HEK293 (cell line): ENCODE data around the gene RIN1.

Experiments
- AEBP2 ChIP-seq: fragments of 450-650 bp; formaldehyde crosslinking; IDR thresholded peaks from 2 replicates; pipeline ENCODE4 v1.5.1; 2016; ENCODE audit warnings: missing biosample characterization, missing genetic modification characterization, borderline replicate concordance
- FEZF1 ChIP-seq: fragments of 450-650 bp; formaldehyde crosslinking; IDR thresholded peaks from 2 replicates; pipeline ENCODE4 v1.5.1; 2016; ENCODE audit warnings: missing biosample characterization, missing genetic modification characterization
- HIC1 ChIP-seq: fragments of 450-650 bp; formaldehyde crosslinking; IDR thresholded peaks from 2 replicates; pipeline ENCODE4 v1.5.1; 2016; ENCODE audit warnings: missing biosample characterization, missing genetic modification characterization
- KLF16 ChIP-seq: fragments of 450-650 bp; formaldehyde crosslinking; IDR thresholded peaks from 2 replicates; pipeline ENCODE4 v1.5.1; 2017; ENCODE audit warnings: missing biosample characterization, missing genetic modification characterization
- PATZ1 ChIP-seq: fragments of 450-650 bp; formaldehyde crosslinking; IDR thresholded peaks from 2 replicates; pipeline ENCODE4 v1.5.1; 2016; ENCODE audit warnings: missing biosample characterization, missing genetic modification characterization
- SP2 ChIP-seq: fragments of 450-650 bp; formaldehyde crosslinking; IDR thresholded peaks from 2 replicates; pipeline ENCODE4 v1.5.1; 2016; ENCODE audit warnings: missing biosample characterization, missing genetic modification characterization
- ZBTB1 ChIP-seq: fragments of 450-650 bp; formaldehyde crosslinking; IDR thresholded peaks from 2 replicates; pipeline ENCODE4 v1.5.1; 2016; ENCODE audit warnings: missing biosample characterization, missing genetic modification characterization
- ZBTB11 ChIP-seq: fragments of 450-650 bp; formaldehyde crosslinking; conservative IDR thresholded peaks from 2 replicates; pipeline ENCODE4 v1.5.1; 2016; ENCODE audit warnings: low read depth, missing biosample characterization, missing genetic modification characterization
- ZBTB6 ChIP-seq: fragments of 450-650 bp; formaldehyde crosslinking; IDR thresholded peaks from 2 replicates; pipeline ENCODE4 v1.5.1; 2017; ENCODE audit warnings: missing biosample characterization, missing genetic modification characterization
- ZFP3 ChIP-seq: fragments of 450-650 bp; formaldehyde crosslinking; IDR thresholded peaks from 2 replicates; pipeline ENCODE4 v1.5.1; 2016; ENCODE audit warnings: low read depth, missing biosample characterization, missing genetic modification characterization
- ZFP41 ChIP-seq: fragments of 450-650 bp; formaldehyde crosslinking; IDR thresholded peaks from 2 replicates; pipeline ENCODE4 v1.5.1; 2016; ENCODE audit warnings: missing biosample characterization, missing genetic modification characterization, borderline replicate concordance
- ZFP69B ChIP-seq: fragments of 450-650 bp; formaldehyde crosslinking; IDR thresholded peaks from 2 replicates; pipeline ENCODE4 v1.5.1; 2016; ENCODE audit warnings: missing biosample characterization, missing genetic modification characterization
- ZNF112 ChIP-seq: fragments of 450-650 bp; formaldehyde crosslinking; IDR thresholded peaks from 2 replicates; pipeline ENCODE4 v1.5.0; 2017; ENCODE audit warnings: missing biosample characterization, missing genetic modification characterization
- ZNF266 ChIP-seq: fragments of 450-650 bp; formaldehyde crosslinking; IDR thresholded peaks from 2 replicates; pipeline ENCODE4 v1.5.1; 2016; ENCODE audit warnings: missing biosample characterization, missing genetic modification characterization, low read depth
- ZNF274 ChIP-seq, 2 experiments: fragments of 200-500 bp in 1 of 2; fragments of 450-650 bp in 1 of 2; sonication (Bioruptor generic) in 1 of 2; formaldehyde crosslinking in 1 of 2; IDR thresholded peaks; 2 replicates each; pipeline versions ENCODE4 v1.5.1 to v1.6.1; 2014 to 2016; ENCODE audit warnings: borderline replicate concordance in 1 of 2, inconsistent platforms in 1 of 2, low read length in 1 of 2, missing biosample characterization in 1 of 2, missing genetic modification characterization in 1 of 2
- ZNF311 ChIP-seq: fragments of 450-650 bp; formaldehyde crosslinking; IDR thresholded peaks from 2 replicates; pipeline ENCODE4 v1.5.1; 2017; ENCODE audit warnings: missing biosample characterization, missing genetic modification characterization, borderline replicate concordance
- ZNF426 ChIP-seq: fragments of 450-650 bp; formaldehyde crosslinking; IDR thresholded peaks from 2 replicates; pipeline ENCODE4 v1.5.1; 2017; ENCODE audit warnings: missing biosample characterization, missing genetic modification characterization, mild to moderate bottlenecking, inconsistent platforms, moderate library complexity
- ZNF433 ChIP-seq: fragments of 450-650 bp; formaldehyde crosslinking; IDR thresholded peaks from 2 replicates; pipeline ENCODE4 v1.5.1; 2016; ENCODE audit warnings: missing biosample characterization, missing genetic modification characterization, low read depth
- ZNF514 ChIP-seq: fragments of 450-650 bp; formaldehyde crosslinking; IDR thresholded peaks from 2 replicates; pipeline ENCODE4 v1.5.1; 2016; ENCODE audit warnings: missing biosample characterization, missing genetic modification characterization
- ZNF692 ChIP-seq: fragments of 450-650 bp; formaldehyde crosslinking; IDR thresholded peaks from 2 replicates; pipeline ENCODE4 v1.5.1; 2016; ENCODE audit warnings: missing biosample characterization, missing genetic modification characterization
- ZNF76 ChIP-seq: fragments of 450-650 bp; formaldehyde crosslinking; IDR thresholded peaks from 2 replicates; pipeline ENCODE4; 2016; ENCODE audit warnings: low read depth, missing biosample characterization, missing genetic modification characterization, borderline replicate concordance
- ZNF830 ChIP-seq: fragments of 450-650 bp; IDR thresholded peaks from 2 replicates; pipeline ENCODE4 v1.5.0; 2018; ENCODE audit warnings: missing biosample characterization, missing genetic modification characterization, low read depth, mild to moderate bottlenecking, moderate library complexity
- ZSCAN18 ChIP-seq: fragments of 450-650 bp; formaldehyde crosslinking; IDR thresholded peaks from 2 replicates; pipeline ENCODE4 v1.5.1; 2016; ENCODE audit warnings: missing biosample characterization, missing genetic modification characterization
- ZSCAN30 ChIP-seq: fragments of 450-650 bp; IDR thresholded peaks from 2 replicates; pipeline ENCODE4 v1.5.1; 2018; ENCODE audit warnings: missing biosample characterization, mild to moderate bottlenecking, missing genetic modification characterization, moderate library complexity

The RIN1 gene

GRCh38 chr11:66371627-66372415, 35.6 kb upstream of the RIN1 start, which contains the start of gene SLC29A2 (continued):
- TF ChIP-seq ZNF266 (tag by site-specific recombination) = no peak
- TF ChIP-seq HIC1 (tag by site-specific recombination) = peak; percentile 58
- TF ChIP-seq ZNF433 (tag by site-specific recombination) = no peak
- TF ChIP-seq ZNF830 (tag by site-specific recombination) = no peak
- no peak for TF ChIP-seq ZFP3 (tag by site-specific recombination)
- no peak for TF ChIP-seq ZNF692
- no peak for TF ChIP-seq FEZF1
- no peak for TF ChIP-seq ZNF514
- TF ChIP-seq ZNF274 (IDR thresholded peaks at IDR 0.05; ENCODE audit: low read length) = no peak
- TF ChIP-seq ZNF274 (tag by site-specific recombination; IDR thresholded peaks at IDR 0.05; ENCODE audit: borderline replicate concordance) = no peak
- TF ChIP-seq KLF16 = no peak
- no peak for TF ChIP-seq AEBP2 (tag by site-specific recombination)
- peak; percentile 75 for TF ChIP-seq SP2
- TF ChIP-seq ZNF76 (tag by site-specific recombination) = 0 out of 2 replicates have a peak, but pooled peaks have one; percentile 54
- peak; percentile 88 for TF ChIP-seq ZBTB1
- TF ChIP-seq ZNF311 (tag by site-specific recombination) = no peak
- TF ChIP-seq ZFP41 (tag by site-specific recombination) = no peak
- TF ChIP-seq ZSCAN18 (tag by site-specific recombination) = no peak
- TF ChIP-seq ZSCAN30 (tag by site-specific recombination) = no peak
- TF ChIP-seq ZBTB11 (tag by site-specific recombination) = peak; percentile 57; the same call in 1 of the 2 replicates
- no peak for TF ChIP-seq ZNF426
- TF ChIP-seq PATZ1 (tag by site-specific recombination) = peak; percentile 98
- no peak for TF ChIP-seq ZNF112 (tag by site-specific recombination)
- no peak for TF ChIP-seq ZBTB6 (tag by site-specific recombination)
- TF ChIP-seq ZFP69B = no peak
